HEK293 (cell line): ENCODE data around the gene ISL2.
"Not testable (repeated sequence)": the region's sequence is repeated elsewhere in the genome, so short reads cannot be mapped to it uniquely, and the experiment has no call there.

Experiments
- CTCF ChIA-PET: fragments of 350-600 bp; formaldehyde crosslinking; extraction: SDS; loops from one replicate; lab custom pipeline; 2021; ENCODE audit warnings: antibody characterized with exemption; lab: Yijun Ruan, JAX
- POLR2A ChIA-PET: fragments of 300-600 bp; formaldehyde crosslinking; extraction: SDS; loops from one replicate; lab custom pipeline; 2020; ENCODE audit warnings: antibody characterized with exemption, inconsistent platforms; lab: Yijun Ruan, JAX
- H3K27ac ChIP-seq: fragments of 200-500 bp; sonication (Bioruptor generic); 2 replicates; pipeline ENCODE4 v1.5.1; 2014; ENCODE audit warnings: low read depth, low read length, control low read depth, inconsistent platforms; ENCODE audit errors: extremely low read depth
- H3K36me3 ChIP-seq, 2 experiments: fragments of 200-500 bp in 1 of 2; sonication (Bioruptor generic) in 1 of 2; 1 replicate in 1 of 2; 2 replicates in 1 of 2; pipeline ENCODE4 v1.5.1; 2014 to 2017; ENCODE audit warnings: inconsistent platforms in 2 of 2, low read length in 2 of 2; ENCODE audit not compliant: control insufficient read depth in 2 of 2, insufficient read depth in 1 of 2
- H3K4me1 ChIP-seq: fragments of 200-500 bp; sonication (Bioruptor generic); 2 replicates; pipeline ENCODE4 v1.5.1; 2014; ENCODE audit warnings: mild to moderate bottlenecking, low read length, inconsistent platforms; ENCODE audit not compliant: control insufficient read depth, insufficient read depth
- H3K4me3 ChIP-seq: 2 replicates; pipeline ENCODE4 v1.5.1; 2011; ENCODE audit warnings: low read depth, mild to moderate bottlenecking, control low read depth, low read length, moderate library complexity
- H3K9me3 ChIP-seq: fragments of 200-500 bp; sonication (Bioruptor generic); 2 replicates; pipeline ENCODE4 v1.5.1; 2014; ENCODE audit warnings: low read depth, low read length, inconsistent platforms; ENCODE audit not compliant: control insufficient read depth, insufficient read depth
- FEZF1 ChIP-seq: fragments of 450-650 bp; formaldehyde crosslinking; IDR thresholded peaks from 2 replicates; pipeline ENCODE4 v1.5.1; 2016; ENCODE audit warnings: missing biosample characterization, missing genetic modification characterization
- ZBTB48 ChIP-seq: fragments of 450-650 bp; formaldehyde crosslinking; IDR thresholded peaks from 2 replicates; pipeline ENCODE4 v1.5.1; 2016; ENCODE audit warnings: missing biosample characterization, missing genetic modification characterization
- ZNF157 ChIP-seq: fragments of 450-650 bp; formaldehyde crosslinking; IDR thresholded peaks from 2 replicates; pipeline ENCODE4 v1.5.1; 2016; ENCODE audit warnings: missing biosample characterization, missing genetic modification characterization
- ZNF169 ChIP-seq: fragments of 450-650 bp; formaldehyde crosslinking; IDR thresholded peaks from 2 replicates; pipeline ENCODE4 v1.5.1; 2016; ENCODE audit warnings: missing biosample characterization, missing genetic modification characterization
- ZNF174 ChIP-seq: fragments of 450-650 bp; formaldehyde crosslinking; IDR thresholded peaks from 2 replicates; pipeline ENCODE4 v1.5.0; 2017; ENCODE audit warnings: missing biosample characterization, mild to moderate bottlenecking, missing genetic modification characterization
- ZNF184 ChIP-seq: fragments of 450-650 bp; IDR thresholded peaks from 2 replicates; pipeline ENCODE4 v1.5.1; 2018; ENCODE audit warnings: missing biosample characterization, mild to moderate bottlenecking, missing genetic modification characterization
- ZNF292 ChIP-seq: fragments of 450-650 bp; formaldehyde crosslinking; IDR thresholded peaks from 2 replicates; pipeline ENCODE4 v1.5.1; 2016; ENCODE audit warnings: low read depth, missing biosample characterization, missing genetic modification characterization, borderline replicate concordance
- ZNF302 ChIP-seq: fragments of 450-650 bp; formaldehyde crosslinking; IDR thresholded peaks from 2 replicates; pipeline ENCODE4 v1.5.1; 2016; ENCODE audit warnings: missing biosample characterization, missing genetic modification characterization, low read depth
- ZNF341 ChIP-seq: fragments of 450-650 bp; formaldehyde crosslinking; IDR thresholded peaks from 2 replicates; pipeline ENCODE4; 2016; ENCODE audit warnings: low read depth, missing biosample characterization, missing genetic modification characterization
- ZNF416 ChIP-seq: fragments of 450-650 bp; formaldehyde crosslinking; IDR thresholded peaks from 2 replicates; pipeline ENCODE4 v1.5.1; 2016; ENCODE audit warnings: missing biosample characterization, missing genetic modification characterization
- ZNF514 ChIP-seq: fragments of 450-650 bp; formaldehyde crosslinking; IDR thresholded peaks from 2 replicates; pipeline ENCODE4 v1.5.1; 2016; ENCODE audit warnings: missing biosample characterization, missing genetic modification characterization
- ZNF610 ChIP-seq: fragments of 450-650 bp; formaldehyde crosslinking; IDR thresholded peaks from 2 replicates; pipeline ENCODE4 v1.5.1; 2016; ENCODE audit warnings: missing biosample characterization, missing genetic modification characterization, borderline replicate concordance
- ZNF701 ChIP-seq: fragments of 450-650 bp; formaldehyde crosslinking; IDR thresholded peaks from 2 replicates; pipeline ENCODE4 v1.5.1; 2016; ENCODE audit warnings: missing biosample characterization, missing genetic modification characterization
- ZNF777 ChIP-seq: fragments of 450-650 bp; formaldehyde crosslinking; IDR thresholded peaks from 2 replicates; pipeline ENCODE4 v1.5.1; 2017; ENCODE audit warnings: missing biosample characterization, missing genetic modification characterization, borderline replicate concordance
- TF ChIP-seq, protein P1 (sequence below): fragments of 450-650 bp; formaldehyde crosslinking; IDR thresholded peaks from 2 replicates; pipeline ENCODE4 v1.5.1; 2016; ENCODE audit warnings: missing biosample characterization, missing genetic modification characterization
- TF ChIP-seq, protein P2 (sequence below): fragments of 450-650 bp; formaldehyde crosslinking; IDR thresholded peaks from 2 replicates; pipeline ENCODE4 v1.5.1; 2016; ENCODE audit warnings: missing biosample characterization, missing genetic modification characterization, borderline replicate concordance
- TF ChIP-seq, protein P3 (sequence below): fragments of 450-650 bp; formaldehyde crosslinking; IDR thresholded peaks from 2 replicates; pipeline ENCODE4 v1.5.1; 2017; ENCODE audit warnings: missing biosample characterization, mild to moderate bottlenecking, missing genetic modification characterization, moderate library complexity
- TF ChIP-seq, protein P4 (sequence below): fragments of 450-650 bp; formaldehyde crosslinking; IDR thresholded peaks from 2 replicates; pipeline ENCODE4 v1.5.1; 2016; ENCODE audit warnings: missing biosample characterization, missing genetic modification characterization, borderline replicate concordance

ISL2 gene

DNA sequence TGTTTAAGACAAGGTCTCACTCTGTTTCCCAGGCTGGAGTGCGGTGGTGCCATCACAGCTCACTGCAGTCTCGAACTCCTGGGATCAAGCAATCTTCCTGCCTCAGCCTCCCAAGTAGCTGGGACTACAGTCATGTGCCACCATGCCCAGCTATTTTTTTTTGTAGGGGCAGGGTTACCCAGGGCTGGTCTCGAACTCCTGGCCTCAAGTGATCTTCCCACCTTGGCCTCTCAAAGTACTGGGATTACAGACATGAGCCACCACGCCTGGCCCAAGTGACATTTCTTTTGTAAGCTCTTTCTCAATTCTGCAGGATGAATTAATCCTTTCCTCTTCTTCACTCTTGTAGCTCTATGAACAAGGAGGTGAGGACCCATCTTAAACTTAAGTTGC lies 23.4 kb upstream of the ISL2 start:
- not testable (repeated sequence) for H3K9me3 ChIP-seq, H3K36me3 ChIP-seq, H3K27ac ChIP-seq, H3K4me3 ChIP-seq
- ChIA-PET POLR2A (interaction anchor here (0.5 to 1.4 kb wide), 4 partner anchors 10 to 34 kb away, joined by 3 to 34 read pairs (median 4); partner anchors contain the start of gene ISL2), CTCF (interaction anchor here (0.6 to 1.3 kb wide), 7 partner anchors 14 to 211 kb away, joined by 3 to 4 read pairs (median 3); no protein-coding TSS in a partner anchor)
- TF ChIP-seq, protein P1, sequence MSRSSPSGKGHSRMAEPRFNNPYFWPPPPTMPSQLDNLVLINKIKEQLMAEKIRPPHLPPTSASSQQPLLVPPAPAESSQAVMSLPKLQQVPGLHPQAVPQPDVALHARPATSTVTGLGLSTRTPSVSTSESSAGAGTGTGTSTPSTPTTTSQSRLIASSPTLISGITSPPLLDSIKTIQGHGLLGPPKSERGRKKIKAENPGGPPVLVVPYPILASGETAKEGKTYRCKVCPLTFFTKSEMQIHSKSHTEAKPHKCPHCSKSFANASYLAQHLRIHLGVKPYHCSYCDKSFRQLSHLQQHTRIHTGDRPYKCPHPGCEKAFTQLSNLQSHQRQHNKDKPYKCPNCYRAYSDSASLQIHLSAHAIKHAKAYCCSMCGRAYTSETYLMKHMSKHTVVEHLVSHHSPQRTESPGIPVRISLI (tag by site-specific recombination): peak; percentile 43; the same call in 1 of the 2 replicates
- peaks cover 13% of the 10 kb centered on the region; the same call in 1 of the 2 replicates for H3K4me1 ChIP-seq

DNA sequence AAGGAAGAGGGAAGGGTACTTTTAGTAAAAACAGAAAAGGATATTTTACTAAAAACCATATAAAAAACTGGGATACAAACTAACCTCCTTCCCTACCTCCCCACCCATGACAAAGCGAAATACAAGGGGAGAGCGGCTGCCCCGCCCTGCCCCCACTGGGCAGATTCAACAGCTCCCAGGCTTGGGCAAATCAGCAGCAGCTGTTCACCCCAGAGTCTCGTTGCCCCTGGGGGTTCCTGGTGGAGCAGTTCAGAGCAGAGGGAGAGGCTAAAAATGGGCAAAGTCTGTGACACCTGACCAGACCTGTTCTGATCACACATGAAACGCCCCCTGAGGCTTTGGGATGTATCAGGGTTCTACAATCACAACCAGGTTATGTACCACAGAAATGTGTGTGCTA lies 22.8 kb upstream of the ISL2 start:
- Histone ChIP-seq H3K4me3 (no peak overlapping the region), H3K9me3 (no peaks in the 10 kb centered on the region)
- CTCF ChIA-PET: interaction anchor here (1.0 to 1.3 kb wide), 4 partner anchors 14 to 20 kb away, joined by 3 read pairs; no protein-coding TSS in a partner anchor
- no peak for TF ChIP-seq ZNF302 (tag by site-specific recombination)
- peak; percentile 64 for TF ChIP-seq ZNF341 (tag by site-specific recombination)
- TF ChIP-seq, all 188 proteins: peak for 1
- Histone ChIP-seq H3K4me1 (peaks cover 10% of the 10 kb centered on the region; the same call in 1 of the 2 replicates), H3K36me3 (no peaks in the 10 kb centered on the region), H3K27ac (no peak overlapping the region)
- POLR2A ChIA-PET: interaction anchor here (0.5 to 1.4 kb wide), 5 partner anchors 10 to 33 kb away, joined by 3 to 34 read pairs (median 4); partner anchors contain the start of gene ISL2

DNA sequence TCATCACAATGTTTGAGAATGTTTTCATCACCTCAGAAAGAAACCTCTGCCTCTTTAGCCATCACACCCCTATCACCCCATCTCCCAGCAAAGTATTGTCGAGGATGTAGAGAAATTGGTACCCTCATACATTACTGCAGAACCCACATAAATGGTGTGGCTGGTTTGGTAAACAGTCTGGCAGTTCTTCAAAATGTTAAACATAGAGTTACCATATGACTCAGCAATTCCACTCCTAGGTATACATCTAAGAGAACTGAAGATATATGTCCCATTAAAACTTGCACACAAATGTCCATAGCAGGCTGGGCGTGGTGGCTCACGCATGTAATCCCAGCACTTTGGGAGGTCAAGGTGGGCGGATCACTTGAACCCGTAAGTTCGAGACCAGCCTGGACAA lies 16.6 kb upstream of the ISL2 start:
- Histone ChIP-seq H3K9me3 (no peaks in the 10 kb centered on the region), H3K4me3 (no peak overlapping the region), H3K27ac (no peak overlapping the region), H3K36me3 (no peaks in the 10 kb centered on the region), H3K4me1 (peaks cover 21% of the 10 kb centered on the region)
- ChIA-PET POLR2A (interaction anchor here (1.0 kb wide), 1 partner anchor 16 kb away, joined by 3 read pairs; the partner anchor contains the start of gene ISL2), CTCF (interaction anchor here (0.7 kb wide), 1 partner anchor 85 kb away, joined by 3 read pairs; no protein-coding TSS in a partner anchor)
- no peak for TF ChIP-seq ZNF416
- no peak for TF ChIP-seq ZNF184
- no peak for TF ChIP-seq ZNF514 (tag by site-specific recombination)
- TF ChIP-seq FEZF1 (tag by site-specific recombination): no peak
- TF ChIP-seq, protein P2, sequence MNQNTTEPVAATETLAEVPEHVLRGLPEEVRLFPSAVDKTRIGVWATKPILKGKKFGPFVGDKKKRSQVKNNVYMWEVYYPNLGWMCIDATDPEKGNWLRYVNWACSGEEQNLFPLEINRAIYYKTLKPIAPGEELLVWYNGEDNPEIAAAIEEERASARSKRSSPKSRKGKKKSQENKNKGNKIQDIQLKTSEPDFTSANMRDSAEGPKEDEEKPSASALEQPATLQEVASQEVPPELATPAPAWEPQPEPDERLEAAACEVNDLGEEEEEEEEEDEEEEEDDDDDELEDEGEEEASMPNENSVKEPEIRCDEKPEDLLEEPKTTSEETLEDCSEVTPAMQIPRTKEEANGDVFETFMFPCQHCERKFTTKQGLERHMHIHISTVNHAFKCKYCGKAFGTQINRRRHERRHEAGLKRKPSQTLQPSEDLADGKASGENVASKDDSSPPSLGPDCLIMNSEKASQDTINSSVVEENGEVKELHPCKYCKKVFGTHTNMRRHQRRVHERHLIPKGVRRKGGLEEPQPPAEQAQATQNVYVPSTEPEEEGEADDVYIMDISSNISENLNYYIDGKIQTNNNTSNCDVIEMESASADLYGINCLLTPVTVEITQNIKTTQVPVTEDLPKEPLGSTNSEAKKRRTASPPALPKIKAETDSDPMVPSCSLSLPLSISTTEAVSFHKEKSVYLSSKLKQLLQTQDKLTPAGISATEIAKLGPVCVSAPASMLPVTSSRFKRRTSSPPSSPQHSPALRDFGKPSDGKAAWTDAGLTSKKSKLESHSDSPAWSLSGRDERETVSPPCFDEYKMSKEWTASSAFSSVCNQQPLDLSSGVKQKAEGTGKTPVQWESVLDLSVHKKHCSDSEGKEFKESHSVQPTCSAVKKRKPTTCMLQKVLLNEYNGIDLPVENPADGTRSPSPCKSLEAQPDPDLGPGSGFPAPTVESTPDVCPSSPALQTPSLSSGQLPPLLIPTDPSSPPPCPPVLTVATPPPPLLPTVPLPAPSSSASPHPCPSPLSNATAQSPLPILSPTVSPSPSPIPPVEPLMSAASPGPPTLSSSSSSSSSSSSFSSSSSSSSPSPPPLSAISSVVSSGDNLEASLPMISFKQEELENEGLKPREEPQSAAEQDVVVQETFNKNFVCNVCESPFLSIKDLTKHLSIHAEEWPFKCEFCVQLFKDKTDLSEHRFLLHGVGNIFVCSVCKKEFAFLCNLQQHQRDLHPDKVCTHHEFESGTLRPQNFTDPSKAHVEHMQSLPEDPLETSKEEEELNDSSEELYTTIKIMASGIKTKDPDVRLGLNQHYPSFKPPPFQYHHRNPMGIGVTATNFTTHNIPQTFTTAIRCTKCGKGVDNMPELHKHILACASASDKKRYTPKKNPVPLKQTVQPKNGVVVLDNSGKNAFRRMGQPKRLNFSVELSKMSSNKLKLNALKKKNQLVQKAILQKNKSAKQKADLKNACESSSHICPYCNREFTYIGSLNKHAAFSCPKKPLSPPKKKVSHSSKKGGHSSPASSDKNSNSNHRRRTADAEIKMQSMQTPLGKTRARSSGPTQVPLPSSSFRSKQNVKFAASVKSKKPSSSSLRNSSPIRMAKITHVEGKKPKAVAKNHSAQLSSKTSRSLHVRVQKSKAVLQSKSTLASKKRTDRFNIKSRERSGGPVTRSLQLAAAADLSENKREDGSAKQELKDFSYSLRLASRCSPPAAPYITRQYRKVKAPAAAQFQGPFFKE (tag by site-specific recombination): no peak
- TF ChIP-seq ZNF292: no peak
- TF ChIP-seq ZNF157 (tag by site-specific recombination): no peak
- no peak for TF ChIP-seq ZNF169 (tag by site-specific recombination)
- TF ChIP-seq, protein P3, sequence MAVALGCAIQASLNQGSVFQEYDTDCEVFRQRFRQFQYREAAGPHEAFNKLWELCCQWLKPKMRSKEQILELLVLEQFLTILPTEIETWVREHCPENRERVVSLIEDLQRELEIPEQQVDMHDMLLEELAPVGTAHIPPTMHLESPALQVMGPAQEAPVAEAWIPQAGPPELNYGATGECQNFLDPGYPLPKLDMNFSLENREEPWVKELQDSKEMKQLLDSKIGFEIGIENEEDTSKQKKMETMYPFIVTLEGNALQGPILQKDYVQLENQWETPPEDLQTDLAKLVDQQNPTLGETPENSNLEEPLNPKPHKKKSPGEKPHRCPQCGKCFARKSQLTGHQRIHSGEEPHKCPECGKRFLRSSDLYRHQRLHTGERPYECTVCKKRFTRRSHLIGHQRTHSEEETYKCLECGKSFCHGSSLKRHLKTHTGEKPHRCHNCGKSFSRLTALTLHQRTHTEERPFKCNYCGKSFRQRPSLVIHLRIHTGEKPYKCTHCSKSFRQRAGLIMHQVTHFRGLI (tag by site-specific recombination): no peak
- TF ChIP-seq ZNF610 (tag by site-specific recombination): no peak
- TF ChIP-seq ZNF777 (tag by site-specific recombination): no peak
- TF ChIP-seq, protein P4, sequence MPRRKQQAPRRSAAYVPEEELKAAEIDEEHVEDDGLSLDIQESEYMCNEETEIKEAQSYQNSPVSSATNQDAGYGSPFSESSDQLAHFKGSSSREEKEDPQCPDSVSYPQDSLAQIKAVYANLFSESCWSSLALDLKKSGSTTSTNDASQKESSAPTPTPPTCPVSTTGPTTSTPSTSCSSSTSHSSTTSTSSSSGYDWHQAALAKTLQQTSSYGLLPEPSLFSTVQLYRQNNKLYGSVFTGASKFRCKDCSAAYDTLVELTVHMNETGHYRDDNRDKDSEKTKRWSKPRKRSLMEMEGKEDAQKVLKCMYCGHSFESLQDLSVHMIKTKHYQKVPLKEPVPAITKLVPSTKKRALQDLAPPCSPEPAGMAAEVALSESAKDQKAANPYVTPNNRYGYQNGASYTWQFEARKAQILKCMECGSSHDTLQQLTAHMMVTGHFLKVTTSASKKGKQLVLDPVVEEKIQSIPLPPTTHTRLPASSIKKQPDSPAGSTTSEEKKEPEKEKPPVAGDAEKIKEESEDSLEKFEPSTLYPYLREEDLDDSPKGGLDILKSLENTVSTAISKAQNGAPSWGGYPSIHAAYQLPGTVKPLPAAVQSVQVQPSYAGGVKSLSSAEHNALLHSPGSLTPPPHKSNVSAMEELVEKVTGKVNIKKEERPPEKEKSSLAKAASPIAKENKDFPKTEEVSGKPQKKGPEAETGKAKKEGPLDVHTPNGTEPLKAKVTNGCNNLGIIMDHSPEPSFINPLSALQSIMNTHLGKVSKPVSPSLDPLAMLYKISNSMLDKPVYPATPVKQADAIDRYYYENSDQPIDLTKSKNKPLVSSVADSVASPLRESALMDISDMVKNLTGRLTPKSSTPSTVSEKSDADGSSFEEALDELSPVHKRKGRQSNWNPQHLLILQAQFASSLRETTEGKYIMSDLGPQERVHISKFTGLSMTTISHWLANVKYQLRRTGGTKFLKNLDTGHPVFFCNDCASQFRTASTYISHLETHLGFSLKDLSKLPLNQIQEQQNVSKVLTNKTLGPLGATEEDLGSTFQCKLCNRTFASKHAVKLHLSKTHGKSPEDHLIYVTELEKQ (tag by site-specific recombination): no peak
- TF ChIP-seq ZNF174: no peak
- no peak for TF ChIP-seq ZBTB48
- no peak for TF ChIP-seq ZNF701
